Suprapubic skin (tissue), 4 donors: ENCODE data around the gene SPINT4. TPM values are rescaled to one million over a fixed set of nuclear protein-coding genes. Genes with fewer than 3 reads are reported as not detected.
"Not testable (repeated sequence)": the region's sequence is repeated elsewhere in the genome, so short reads cannot be mapped to it uniquely, and the experiment has no call there.

Source experiments
- DNase-seq, 2 donors: peaks; one replicate each; pipeline ENCODE4 v3.0.0-alpha.2; 2019; ENCODE audit warnings: low spot score in 2 of 2
- H3K27ac ChIP-seq: fragments of 200-600 bp; sonication (generic); one replicate; pipeline ENCODE4 v1.5.1; 2019
- H3K27me3 ChIP-seq: fragments of 200-600 bp; sonication (generic); one replicate; pipeline ENCODE4 v1.5.1; 2019
- H3K36me3 ChIP-seq: fragments of 200-600 bp; sonication (generic); one replicate; pipeline ENCODE4 v1.5.1; 2019
- H3K4me1 ChIP-seq: fragments of 200-600 bp; sonication (generic); one replicate; pipeline ENCODE4 v1.5.1; 2019
- H3K4me3 ChIP-seq: fragments of 200-600 bp; sonication (generic); one replicate; pipeline ENCODE4 v1.5.1; 2019; ENCODE audit warnings: mild to moderate bottlenecking
- H3K9me3 ChIP-seq: fragments of 200-600 bp; sonication (generic); one replicate; pipeline ENCODE4 v1.5.1; 2019
- CTCF ChIP-seq, 2 donors: fragments of 200-600 bp in 1 of 2; fragments of 450-650 bp in 1 of 2; sonication (generic) in 1 of 2; IDR thresholded peaks; one replicate each; pipeline ENCODE4 v1.5.1; 2016 to 2019; ENCODE audit warnings: antibody characterized with exemption in 2 of 2, mild to moderate bottlenecking in 1 of 2, moderate library complexity in 1 of 2
- EP300 ChIP-seq: sonication (generic); formaldehyde crosslinking; IDR thresholded peaks from one replicate; pipeline ENCODE4 v1.6.1; 2017; ENCODE audit warnings: antibody characterized with exemption
- POLR2A ChIP-seq, 2 donors: fragments of 450-650 bp; IDR thresholded peaks; one replicate each; pipeline ENCODE4 v1.6.1; 2017; ENCODE audit warnings: antibody characterized with exemption in 2 of 2, mild to moderate bottlenecking in 2 of 2, moderate library complexity in 2 of 2
- POLR2AphosphoS5 ChIP-seq, 3 donors: sonication (generic); formaldehyde crosslinking; IDR thresholded peaks; one replicate each; pipeline ENCODE4 v1.6.1; 2017; ENCODE audit warnings: antibody characterized with exemption in 3 of 3
- WGBS: methylation state at CpG from one replicate; pipeline ENCODE4 v1.1.5; 2018; 5-methylcytosine and 5-hydroxymethylcytosine counted together
- total RNA-seq, 4 donors: library from RNA; depleted of rRNA; stranded (reverse); fragments of >200 nt; gene quantifications; one replicate each; pipeline ENCODE4 v1.1.0, GENCODE V29; 2016

Gene SPINT4
- not detected for total RNA-seq

GRCh38 chr20:45722047-45722446, at the start of gene SPINT4:
TSS of gene SPINT4 (plus strand) at chr20:45722347. CDS start at chr20:45722368, 21 bp downstream.
- Histone ChIP-seq H3K27me3 (peaks cover 4% of the 10 kb centered on the region), H3K36me3 (no peaks in the 10 kb centered on the region), H3K4me1 (no peaks in the 10 kb centered on the region), H3K4me3 (no peak within 1 kb of the TSS), H3K9me3 (no peaks in the 10 kb centered on the region), H3K27ac (no peak within 1 kb of the TSS)
- WGBS = 80% methylated on average over 1 of the region's 1 CpG
- TF ChIP-seq POLR2A (IDR thresholded peaks at IDR 0.05) = no peak
- no peak for TF ChIP-seq CTCF (IDR thresholded peaks at IDR 0.05)
- TF ChIP-seq EP300 = no peak
- no peak for TF ChIP-seq POLR2AphosphoS5 (IDR thresholded peaks at IDR 0.05)
- no peak for DNase-seq

DNA sequence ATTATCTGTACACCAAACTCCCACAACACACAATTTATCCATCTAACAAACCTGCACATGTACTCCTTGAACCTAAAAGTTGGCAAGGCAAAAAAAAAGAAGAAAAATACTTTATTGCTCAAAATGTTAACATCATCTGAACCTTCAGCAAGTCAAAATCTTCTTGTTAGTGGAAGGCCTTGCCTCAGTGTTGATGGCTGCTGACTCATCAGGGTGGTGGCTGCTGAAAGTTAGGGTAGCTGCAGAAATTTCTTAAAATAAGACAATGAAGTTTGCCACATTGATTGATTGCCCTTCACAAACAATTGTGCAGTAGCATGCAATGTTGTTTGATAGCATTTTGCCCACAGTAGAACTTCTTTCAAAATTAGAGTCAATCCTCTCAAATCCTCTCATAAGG, 49.4 kb upstream of the SPINT4 start:
- no peak overlapping the region for H3K27ac ChIP-seq
- peaks cover 3% of the 10 kb centered on the region for H3K27me3 ChIP-seq
- no peak overlapping the region for H3K4me3 ChIP-seq
- no peaks in the 10 kb centered on the region for H3K36me3 ChIP-seq
- peaks cover 2% of the 10 kb centered on the region for H3K9me3 ChIP-seq
- no peaks in the 10 kb centered on the region for H3K4me1 ChIP-seq
- no peak for DNase-seq
- TF ChIP-seq CTCF (IDR thresholded peaks at IDR 0.05) (no peak), POLR2AphosphoS5 (IDR thresholded peaks at IDR 0.05) (no peak), POLR2A (IDR thresholded peaks at IDR 0.05) (no peak), EP300 (no peak)

GRCh38 chr20:45679650-45680049, 42.5 kb upstream of the SPINT4 start:
- Histone ChIP-seq H3K27me3 (peaks cover 13% of the 10 kb centered on the region), H3K9me3 (peaks cover 26% of the 10 kb centered on the region), H3K4me1 (no peaks in the 10 kb centered on the region), H3K4me3 (no peak overlapping the region), H3K27ac (no peak overlapping the region), H3K36me3 (no peaks in the 10 kb centered on the region)
- TF ChIP-seq POLR2AphosphoS5 (IDR thresholded peaks at IDR 0.05) (no peak), CTCF (IDR thresholded peaks at IDR 0.05) (no peak), EP300 (no peak), POLR2A (IDR thresholded peaks at IDR 0.05) (no peak)
- DNase-seq = no peak

GRCh38 chr20:45685896-45686295, 36.3 kb upstream of the SPINT4 start:
- Histone ChIP-seq H3K36me3 (no peaks in the 10 kb centered on the region), H3K27me3 (peaks cover 11% of the 10 kb centered on the region), H3K27ac (no peak overlapping the region), H3K4me3 (no peak overlapping the region), H3K9me3 (no peaks in the 10 kb centered on the region), H3K4me1 (no peaks in the 10 kb centered on the region)
- TF ChIP-seq EP300 (no peak), CTCF (IDR thresholded peaks at IDR 0.05) (no peak), POLR2A (IDR thresholded peaks at IDR 0.05) (no peak), POLR2AphosphoS5 (IDR thresholded peaks at IDR 0.05) (no peak)
- 40% methylated on average over 3 of the region's 3 CpGs for WGBS
- no peak for DNase-seq

DNA sequence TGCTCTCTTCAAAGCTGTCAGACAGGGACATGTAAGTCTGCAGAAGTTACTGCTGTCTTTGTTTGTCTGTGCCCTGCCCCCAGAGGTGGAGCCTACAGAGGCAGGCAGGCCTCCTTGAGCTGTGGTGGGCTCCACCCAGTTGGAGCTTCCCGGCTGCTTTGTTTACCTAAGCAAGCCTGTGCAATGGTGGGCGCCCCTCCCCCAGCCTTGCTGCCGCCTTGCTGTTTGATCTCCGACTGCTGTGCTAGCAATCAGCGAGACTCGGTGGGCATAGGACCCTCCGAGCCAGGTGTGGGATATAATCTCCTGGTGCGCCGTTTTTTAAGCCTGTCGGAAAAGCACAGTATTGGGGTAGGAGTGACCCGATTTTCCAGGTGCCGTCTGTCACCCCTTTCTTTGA, 28.8 kb upstream of the SPINT4 start:
- H3K4me3 ChIP-seq, H3K27me3 ChIP-seq, H3K27ac ChIP-seq, H3K36me3 ChIP-seq, DNase-seq, H3K4me1 ChIP-seq, H3K9me3 ChIP-seq: not testable (repeated sequence)
- 89% methylated on average over 10 of the region's 12 CpGs for WGBS

DNA sequence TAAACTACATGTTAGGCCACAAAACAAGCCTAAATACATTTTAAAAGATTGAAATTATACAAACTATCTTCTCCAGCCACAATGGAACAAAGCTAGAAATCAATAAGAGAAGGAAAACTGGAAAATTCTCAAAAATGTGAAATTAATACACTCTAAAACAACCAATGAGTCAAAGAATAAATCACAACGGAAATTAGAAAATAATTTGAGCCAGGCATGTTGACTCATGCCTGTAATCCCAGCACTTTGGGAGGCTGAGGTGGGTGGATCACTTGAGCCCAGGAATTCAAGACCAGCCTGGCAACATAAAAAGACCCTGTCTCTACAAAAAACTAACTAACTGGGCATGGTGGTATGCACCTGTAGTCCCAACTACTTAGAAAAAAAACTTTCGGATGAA, 26.7 kb upstream of the SPINT4 start:
- no peak overlapping the region for H3K4me3 ChIP-seq
- no peaks in the 10 kb centered on the region for H3K36me3 ChIP-seq
- no peaks in the 10 kb centered on the region for H3K4me1 ChIP-seq
- WGBS = 64% methylated on average over 2 of the region's 2 CpGs
- H3K9me3 ChIP-seq = no peaks in the 10 kb centered on the region
- DNase-seq = no peak
- TF ChIP-seq POLR2A (IDR thresholded peaks at IDR 0.05) = no peak
- TF ChIP-seq CTCF (IDR thresholded peaks at IDR 0.05) = no peak
- TF ChIP-seq EP300 = no peak
- H3K27me3 ChIP-seq = no peaks in the 10 kb centered on the region
- no peak overlapping the region for H3K27ac ChIP-seq
